ENCODE data around the gene CHAMP1.

Gene CHAMP1

DNA sequence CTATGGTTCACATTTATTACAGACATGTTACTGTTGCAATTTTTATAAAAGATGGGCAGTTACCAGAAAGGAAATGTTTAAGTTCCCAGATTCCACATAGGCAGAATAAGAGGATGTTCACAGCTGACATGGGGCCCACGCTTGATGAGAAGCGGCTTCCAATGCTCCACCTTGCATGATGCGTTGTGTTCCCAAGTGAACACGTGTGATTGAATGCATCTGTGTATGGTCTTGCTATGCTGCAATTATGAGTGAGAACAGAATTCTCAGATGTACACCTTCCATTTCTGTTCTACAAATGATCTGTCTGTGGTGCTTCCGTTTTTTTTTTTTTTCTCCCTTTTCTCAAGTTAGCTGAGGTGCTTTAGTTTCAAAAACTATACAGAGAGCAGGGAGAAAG, 17.4 kb upstream of the CHAMP1 start:
- no peak for DNase-seq (ENCODE audit: low read depth)
- no peak overlapping the region for H3K4me3 ChIP-seq (ENCODE audit: control insufficient read depth, low read depth, low read length)
- TF ChIP-seq, protein P1, sequence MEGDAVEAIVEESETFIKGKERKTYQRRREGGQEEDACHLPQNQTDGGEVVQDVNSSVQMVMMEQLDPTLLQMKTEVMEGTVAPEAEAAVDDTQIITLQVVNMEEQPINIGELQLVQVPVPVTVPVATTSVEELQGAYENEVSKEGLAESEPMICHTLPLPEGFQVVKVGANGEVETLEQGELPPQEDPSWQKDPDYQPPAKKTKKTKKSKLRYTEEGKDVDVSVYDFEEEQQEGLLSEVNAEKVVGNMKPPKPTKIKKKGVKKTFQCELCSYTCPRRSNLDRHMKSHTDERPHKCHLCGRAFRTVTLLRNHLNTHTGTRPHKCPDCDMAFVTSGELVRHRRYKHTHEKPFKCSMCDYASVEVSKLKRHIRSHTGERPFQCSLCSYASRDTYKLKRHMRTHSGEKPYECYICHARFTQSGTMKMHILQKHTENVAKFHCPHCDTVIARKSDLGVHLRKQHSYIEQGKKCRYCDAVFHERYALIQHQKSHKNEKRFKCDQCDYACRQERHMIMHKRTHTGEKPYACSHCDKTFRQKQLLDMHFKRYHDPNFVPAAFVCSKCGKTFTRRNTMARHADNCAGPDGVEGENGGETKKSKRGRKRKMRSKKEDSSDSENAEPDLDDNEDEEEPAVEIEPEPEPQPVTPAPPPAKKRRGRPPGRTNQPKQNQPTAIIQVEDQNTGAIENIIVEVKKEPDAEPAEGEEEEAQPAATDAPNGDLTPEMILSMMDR (IDR thresholded peaks at IDR 0.05; ENCODE audit: control insufficient read depth, insufficient read depth, low read depth, low read length, missing control alignments): no peak

DNA sequence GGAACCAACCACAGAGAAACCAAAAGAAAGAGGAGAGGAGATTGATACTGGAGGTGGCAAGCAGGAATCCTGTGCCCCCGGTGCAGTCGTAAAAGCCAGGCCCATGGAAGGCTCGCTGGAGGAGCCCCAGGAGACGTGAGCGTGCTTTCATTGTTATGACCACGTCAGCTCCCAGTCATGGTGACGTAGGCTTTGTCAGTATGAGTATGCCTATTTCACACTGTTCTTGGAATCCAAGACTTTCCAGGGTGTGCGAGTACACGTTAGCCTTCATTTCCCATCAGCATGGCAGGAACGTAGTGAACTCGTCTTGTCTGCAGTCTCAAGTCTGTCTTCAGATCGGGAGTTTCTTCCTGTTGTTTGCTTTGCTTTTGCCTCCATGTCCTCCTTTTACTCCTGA, 15.4 kb upstream of the CHAMP1 start:
- H3K4me3 ChIP-seq (ENCODE audit: control insufficient read depth, low read depth, low read length): no peak overlapping the region
- no peak for DNase-seq (ENCODE audit: low read depth)
- TF ChIP-seq, protein P1 (IDR thresholded peaks at IDR 0.05; ENCODE audit: control insufficient read depth, insufficient read depth, low read depth, low read length, missing control alignments): no peak

DNA sequence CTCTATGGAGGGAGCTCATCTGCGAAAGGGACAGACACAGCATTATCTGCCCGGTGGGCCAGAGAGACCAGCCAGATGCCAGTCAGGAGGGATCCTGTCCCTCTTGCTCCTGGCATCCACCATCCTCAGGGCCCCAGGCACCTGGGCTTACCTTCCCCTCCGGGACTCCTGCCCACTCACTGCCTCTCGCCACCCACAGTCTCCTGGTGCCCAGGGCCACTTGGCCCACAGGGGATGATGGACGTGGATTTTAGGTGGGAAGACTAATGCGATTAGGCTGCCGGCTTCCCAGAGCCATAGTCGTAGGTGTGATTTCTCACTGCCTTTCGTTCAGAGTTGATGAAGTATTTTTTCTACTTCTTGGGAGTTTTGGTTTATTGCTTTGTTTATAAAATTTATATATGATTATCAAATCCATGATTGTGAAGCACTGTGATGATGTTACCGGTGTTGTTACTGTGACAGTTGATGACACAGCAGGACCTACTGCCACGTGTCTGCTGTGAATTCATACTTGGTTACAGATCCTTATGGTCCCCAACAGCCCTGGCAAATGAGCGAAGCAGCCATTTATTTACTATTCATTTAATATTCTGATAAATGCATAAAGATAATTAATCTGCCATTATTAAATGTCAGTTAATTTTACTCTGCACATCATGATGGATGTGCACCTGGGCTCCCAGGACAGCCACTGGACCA, 14.5 kb upstream of the CHAMP1 start:
- no peak for DNase-seq (ENCODE audit: low read depth)
- TF ChIP-seq, protein P1 (IDR thresholded peaks at IDR 0.05; ENCODE audit: control insufficient read depth, insufficient read depth, low read depth, low read length, missing control alignments): no peak
- no peak overlapping the region for H3K4me3 ChIP-seq (ENCODE audit: control insufficient read depth, low read depth, low read length)

DNA sequence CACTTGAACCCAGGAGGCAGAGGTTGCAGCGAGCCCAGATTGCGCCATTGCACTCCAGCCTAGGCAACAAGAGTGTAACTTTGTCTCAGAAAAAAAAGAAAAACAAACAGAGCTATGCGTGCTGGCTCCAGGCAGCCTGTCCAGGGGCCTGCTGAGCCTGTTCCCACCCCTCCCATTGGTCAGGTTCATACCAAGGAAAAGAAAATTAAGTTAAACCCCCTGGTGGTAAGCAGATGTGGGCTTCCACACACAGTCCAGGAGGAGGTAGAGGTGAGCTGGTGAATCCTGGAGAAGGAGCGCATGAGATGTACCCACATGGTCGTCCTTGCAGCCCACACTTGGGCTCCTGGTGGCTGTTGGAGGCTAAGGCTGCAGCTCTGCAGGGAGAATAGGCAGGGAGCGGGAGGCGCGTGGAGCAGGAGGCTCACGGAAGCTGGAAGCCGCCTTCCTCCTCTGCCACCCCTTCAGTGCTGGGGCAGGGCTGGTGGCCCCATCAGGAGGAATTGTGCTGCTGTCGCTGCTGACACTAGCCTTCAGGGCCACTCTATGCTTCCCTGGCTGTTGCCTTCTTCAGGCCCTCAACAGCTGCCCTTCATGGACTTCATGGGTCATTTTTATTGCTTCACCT, 10.5 kb upstream of the CHAMP1 start:
- TF ChIP-seq, protein P1 (IDR thresholded peaks at IDR 0.05; ENCODE audit: control insufficient read depth, insufficient read depth, low read depth, low read length, missing control alignments): no peak
- no peak overlapping the region for H3K4me3 ChIP-seq (ENCODE audit: control insufficient read depth, low read depth, low read length)
- DNase-seq (ENCODE audit: low read depth): no peak

DNA sequence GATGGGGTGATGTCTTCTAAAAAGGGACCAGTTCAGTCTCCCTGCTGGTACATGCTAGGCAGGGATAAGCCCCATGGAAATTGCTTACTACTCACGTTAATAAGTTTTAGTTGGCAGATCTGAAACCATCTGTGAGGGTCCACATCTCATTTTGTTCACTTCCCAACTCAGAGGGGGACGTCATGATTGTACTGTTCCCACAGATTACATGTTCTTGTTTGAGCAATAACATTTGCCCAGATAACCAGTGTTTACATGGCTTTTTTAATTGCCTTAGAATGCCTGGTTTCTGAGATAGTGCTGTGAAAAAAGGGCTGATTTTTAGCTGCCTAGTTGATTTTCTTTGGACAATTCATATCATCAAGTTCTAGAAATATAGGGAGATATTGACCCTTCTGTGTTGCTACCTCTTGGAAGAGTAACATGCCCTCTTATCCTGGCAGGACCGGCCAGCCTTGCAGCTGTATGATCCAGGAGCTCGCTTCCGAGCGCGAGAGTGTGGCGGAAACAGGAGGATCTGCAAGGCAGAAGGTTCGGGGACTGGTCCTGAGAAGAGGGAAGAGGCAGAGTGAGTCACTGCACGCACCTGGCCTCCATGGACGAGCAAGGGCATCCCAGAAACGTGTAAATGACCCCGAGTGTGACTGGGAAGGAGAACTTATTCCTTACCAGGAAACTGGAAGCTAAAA, 9.8 kb upstream of the CHAMP1 start:
- TF ChIP-seq, protein P1 (IDR thresholded peaks at IDR 0.05; ENCODE audit: control insufficient read depth, insufficient read depth, low read depth, low read length, missing control alignments): no peak
- no peak overlapping the region for H3K4me3 ChIP-seq (ENCODE audit: control insufficient read depth, low read depth, low read length)
- no peak for DNase-seq (ENCODE audit: low read depth)

DNA sequence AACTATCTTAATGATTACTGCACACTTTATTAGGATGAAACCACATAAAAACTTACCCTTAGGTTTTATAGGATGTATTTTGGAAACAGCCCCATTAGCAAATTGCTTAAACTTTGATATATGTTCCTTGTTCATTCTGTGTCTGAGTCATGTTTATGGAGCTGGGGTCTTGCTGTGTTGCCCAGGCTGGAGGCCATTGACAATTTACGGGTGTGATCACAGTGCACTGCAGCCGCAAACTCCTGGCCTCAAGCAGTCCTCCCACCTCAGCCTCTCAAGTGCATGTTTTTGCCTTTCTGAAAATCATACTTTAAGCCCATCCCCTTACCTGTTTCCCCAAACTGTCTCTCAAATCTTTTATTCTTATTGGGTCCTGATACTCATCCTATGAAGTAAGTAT, 5.2 kb upstream of the CHAMP1 start:
- no peak for DNase-seq (ENCODE audit: low read depth)
- TF ChIP-seq, protein P1 (IDR thresholded peaks at IDR 0.05; ENCODE audit: control insufficient read depth, insufficient read depth, low read depth, low read length, missing control alignments): no peak
- no peak overlapping the region for H3K4me3 ChIP-seq (ENCODE audit: control insufficient read depth, low read depth, low read length)

All from AG09309 (cell line).